Activated CD4-positive, alpha-beta T cell treated with anti-CD3 and anti-CD28 coated beads, Interleukin-2, Interleukin-6, amounts not matched to agents 100 ng/mL and 50 ng/mL, durations not matched to agents 16 hours and 8 hours (primary cell): ENCODE data around the gene ASPDH.

Experiments used
- DNase-seq: peaks from one replicate; pipeline ENCODE4 v3.0.0-alpha.2; 2020

Gene ASPDH

GRCh38 chr19:50494186-50495019 lies 19.3 kb downstream of the ASPDH start:
- no peak for DNase-seq

GRCh38 chr19:50493171-50493570 lies 20.5 kb downstream of the ASPDH start:
- DNase-seq = no peak

- peak; percentile 23 for DNase-seq
Observed at GRCh38 chr19:50492303-50493052, 21.2 kb downstream of the ASPDH start.

GRCh38 chr19:50490991-50491472 lies 22.7 kb downstream of the ASPDH start:
- DNase-seq = no peak

- DNase-seq = no peak
Observed at GRCh38 chr19:50490411-50490811, 23.3 kb downstream of the ASPDH start.

- DNase-seq = no peak
Observed at GRCh38 chr19:50489461-50490011, 24.2 kb downstream of the ASPDH start.

GRCh38 chr19:50488389-50489194 lies 25.1 kb downstream of the ASPDH start:
- DNase-seq = no peak

GRCh38 chr19:50486823-50487515 lies 26.7 kb downstream of the ASPDH start:
- peak; percentile 52 for DNase-seq

GRCh38 chr19:50485284-50485955 lies 28.3 kb downstream of the ASPDH start:
- DNase-seq = no peak

- DNase-seq = no peak
Observed at GRCh38 chr19:50482916-50483315, 30.8 kb downstream of the ASPDH start.

GRCh38 chr19:50482271-50482855 lies 31.4 kb downstream of the ASPDH start:
- DNase-seq = no peak

- no peak for DNase-seq
Observed at GRCh38 chr19:50481351-50482149, 32.2 kb downstream of the ASPDH start.

- no peak for DNase-seq
Observed at GRCh38 chr19:50480281-50481111, 33.2 kb downstream of the ASPDH start.

- DNase-seq = no peak
Observed at GRCh38 chr19:50479761-50480251, 33.9 kb downstream of the ASPDH start.

GRCh38 chr19:50478901-50479715 lies 34.6 kb downstream of the ASPDH start:
- no peak for DNase-seq

- DNase-seq = no peak
Observed at GRCh38 chr19:50477751-50478515, 35.8 kb downstream of the ASPDH start.

- DNase-seq = no peak
Observed at GRCh38 chr19:50476907-50477238, 36.8 kb downstream of the ASPDH start.
